SK-N-SH (cell line): ENCODE results near the gene RALA.

Source experiments
- EZH2phosphoT487 ChIP-seq: fragments of 200-600 bp; sonication (generic); IDR thresholded peaks from 2 replicates; pipeline ENCODE4 v1.6.1; 2017; ENCODE audit warnings: low read depth, mixed run types, mild to moderate bottlenecking, antibody characterized with exemption, moderate library complexity, borderline replicate concordance
- GABPA ChIP-seq: IDR thresholded peaks from 2 replicates; pipeline ENCODE4 v1.4.0; 2012; ENCODE audit warnings: low read depth, mild to moderate bottlenecking
- JUND ChIP-seq: IDR thresholded peaks from 2 replicates; pipeline ENCODE4 v1.4.0; 2012
- POLR2AphosphoS5 ChIP-seq: IDR thresholded peaks from 2 replicates; pipeline ENCODE4 v1.6.1; 2012; ENCODE audit warnings: low read depth, low read length
- RAD21 ChIP-seq: IDR thresholded peaks from 2 replicates; pipeline ENCODE4 v1.6.1; 2012; ENCODE audit warnings: mild to moderate bottlenecking, low read length
- RCOR1 ChIP-seq: fragments of 150-350 bp; IDR thresholded peaks from 2 replicates; pipeline ENCODE4 v1.6.1; 2017; ENCODE audit warnings: antibody characterized with exemption, low read length
- SMC3 ChIP-seq: IDR thresholded peaks from 2 replicates; pipeline ENCODE4 v1.6.1; 2012; ENCODE audit warnings: low read depth, low read length, improper control_type of control experiment
- TAF1 ChIP-seq: IDR thresholded peaks from 2 replicates; pipeline ENCODE4 v1.6.1; 2012; ENCODE audit warnings: low read depth, mild to moderate bottlenecking, low read length, moderate library complexity, borderline replicate concordance
- YY1 ChIP-seq: IDR thresholded peaks from 2 replicates; pipeline ENCODE4 v1.4.0; 2012; ENCODE audit warnings: low read depth, mild to moderate bottlenecking
- TF ChIP-seq, protein P1 (sequence below): fragments of 200-600 bp; sonication (generic); IDR thresholded peaks from 2 replicates; pipeline ENCODE4 v1.6.1; 2017; ENCODE audit warnings: antibody characterized with exemption, mild to moderate bottlenecking, moderate library complexity
- TF ChIP-seq, protein P2 (sequence below): IDR thresholded peaks from 2 replicates; pipeline ENCODE4 v1.6.1; 2012; ENCODE audit warnings: mild to moderate bottlenecking, low read depth, low read length, moderate library complexity

DNA sequence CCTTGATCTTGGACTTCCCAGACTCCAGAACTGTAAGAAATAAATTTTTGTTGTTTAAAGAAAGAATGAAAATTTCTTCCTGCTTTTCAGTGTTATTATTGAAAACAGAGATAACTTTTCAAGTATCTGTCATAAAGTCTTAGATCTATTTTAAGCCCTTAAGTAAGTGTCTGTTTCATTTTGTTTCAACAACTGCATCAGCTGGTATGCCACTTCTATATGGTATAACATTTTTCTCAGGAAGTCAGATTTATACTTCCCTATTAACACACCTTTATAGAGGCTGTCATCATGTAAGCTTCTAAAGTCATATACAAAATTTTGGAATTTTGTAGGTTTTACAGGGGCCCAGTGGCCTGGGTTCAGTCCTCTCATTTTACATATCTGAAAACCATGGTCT lies 24.4 kb downstream of the RALA start:
- TF ChIP-seq EZH2phosphoT487 (no peak), POLR2AphosphoS5 (no peak), YY1 (no peak), SMC3 (no peak), TAF1 (no peak), JUND (no peak), RCOR1 (no peak), RAD21 (no peak), GABPA (no peak)
- TF ChIP-seq, protein P1, sequence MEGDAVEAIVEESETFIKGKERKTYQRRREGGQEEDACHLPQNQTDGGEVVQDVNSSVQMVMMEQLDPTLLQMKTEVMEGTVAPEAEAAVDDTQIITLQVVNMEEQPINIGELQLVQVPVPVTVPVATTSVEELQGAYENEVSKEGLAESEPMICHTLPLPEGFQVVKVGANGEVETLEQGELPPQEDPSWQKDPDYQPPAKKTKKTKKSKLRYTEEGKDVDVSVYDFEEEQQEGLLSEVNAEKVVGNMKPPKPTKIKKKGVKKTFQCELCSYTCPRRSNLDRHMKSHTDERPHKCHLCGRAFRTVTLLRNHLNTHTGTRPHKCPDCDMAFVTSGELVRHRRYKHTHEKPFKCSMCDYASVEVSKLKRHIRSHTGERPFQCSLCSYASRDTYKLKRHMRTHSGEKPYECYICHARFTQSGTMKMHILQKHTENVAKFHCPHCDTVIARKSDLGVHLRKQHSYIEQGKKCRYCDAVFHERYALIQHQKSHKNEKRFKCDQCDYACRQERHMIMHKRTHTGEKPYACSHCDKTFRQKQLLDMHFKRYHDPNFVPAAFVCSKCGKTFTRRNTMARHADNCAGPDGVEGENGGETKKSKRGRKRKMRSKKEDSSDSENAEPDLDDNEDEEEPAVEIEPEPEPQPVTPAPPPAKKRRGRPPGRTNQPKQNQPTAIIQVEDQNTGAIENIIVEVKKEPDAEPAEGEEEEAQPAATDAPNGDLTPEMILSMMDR = no peak
- TF ChIP-seq, protein P2, sequence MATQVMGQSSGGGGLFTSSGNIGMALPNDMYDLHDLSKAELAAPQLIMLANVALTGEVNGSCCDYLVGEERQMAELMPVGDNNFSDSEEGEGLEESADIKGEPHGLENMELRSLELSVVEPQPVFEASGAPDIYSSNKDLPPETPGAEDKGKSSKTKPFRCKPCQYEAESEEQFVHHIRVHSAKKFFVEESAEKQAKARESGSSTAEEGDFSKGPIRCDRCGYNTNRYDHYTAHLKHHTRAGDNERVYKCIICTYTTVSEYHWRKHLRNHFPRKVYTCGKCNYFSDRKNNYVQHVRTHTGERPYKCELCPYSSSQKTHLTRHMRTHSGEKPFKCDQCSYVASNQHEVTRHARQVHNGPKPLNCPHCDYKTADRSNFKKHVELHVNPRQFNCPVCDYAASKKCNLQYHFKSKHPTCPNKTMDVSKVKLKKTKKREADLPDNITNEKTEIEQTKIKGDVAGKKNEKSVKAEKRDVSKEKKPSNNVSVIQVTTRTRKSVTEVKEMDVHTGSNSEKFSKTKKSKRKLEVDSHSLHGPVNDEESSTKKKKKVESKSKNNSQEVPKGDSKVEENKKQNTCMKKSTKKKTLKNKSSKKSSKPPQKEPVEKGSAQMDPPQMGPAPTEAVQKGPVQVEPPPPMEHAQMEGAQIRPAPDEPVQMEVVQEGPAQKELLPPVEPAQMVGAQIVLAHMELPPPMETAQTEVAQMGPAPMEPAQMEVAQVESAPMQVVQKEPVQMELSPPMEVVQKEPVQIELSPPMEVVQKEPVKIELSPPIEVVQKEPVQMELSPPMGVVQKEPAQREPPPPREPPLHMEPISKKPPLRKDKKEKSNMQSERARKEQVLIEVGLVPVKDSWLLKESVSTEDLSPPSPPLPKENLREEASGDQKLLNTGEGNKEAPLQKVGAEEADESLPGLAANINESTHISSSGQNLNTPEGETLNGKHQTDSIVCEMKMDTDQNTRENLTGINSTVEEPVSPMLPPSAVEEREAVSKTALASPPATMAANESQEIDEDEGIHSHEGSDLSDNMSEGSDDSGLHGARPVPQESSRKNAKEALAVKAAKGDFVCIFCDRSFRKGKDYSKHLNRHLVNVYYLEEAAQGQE = no peak
